HepG2 (cell line): Measurements from ENCODE around the gene MST1. TPM values are rescaled to one million over a fixed set of nuclear protein-coding genes. Genes with fewer than 3 reads are reported as not detected.

ENCODE experiments used
- ATAC-seq: fragments of 200-7000 bp; cut with Tn5 transposase; 3 replicates; pipeline ENCODE4 v1.9.1; 2020; ENCODE audit warnings: mild to moderate bottlenecking, moderate library complexity
- BruUV-seq: library from RNA; stranded (reverse); fragments of 400-500 nt; replicated peaks from 2 replicates; lab custom pipeline; 2021; lab: Mats Ljungman, UMichigan
- CTCF ChIA-PET: fragments of 300-600 bp; formaldehyde crosslinking; extraction: SDS; loops from one replicate; lab custom pipeline; 2021; ENCODE audit warnings: low total read pairs, inconsistent platforms, low intra/inter-chr PET ratio; lab: Yijun Ruan, JAX
- POLR2A ChIA-PET: fragments of 350-600 bp; sonication (Branson Sonifier 250); formaldehyde crosslinking; loops from one replicate; lab custom pipeline; 2020; ENCODE audit warnings: antibody characterized with exemption, inconsistent platforms; lab: Yijun Ruan, JAX
- DNase-seq: peaks from one replicate; pipeline ENCODE4 v3.0.0-alpha.2; 2015; ENCODE audit warnings: low spot score
- FAIRE-seq: peaks from 3 replicates; lab custom pipeline; 2011; peaks lifted over from hg19 to GRCh38; lab: Jason Lieb, UNC
- H2AFZ ChIP-seq: one replicate; pipeline ENCODE4 v1.6.1; 2011; ENCODE audit warnings: low read length, inconsistent platforms
- H3K27ac ChIP-seq: fragments of 300-600 bp; 3 replicates; pipeline ENCODE4 v1.8.0; 2011; ENCODE audit warnings: mixed run types, mild to moderate bottlenecking, mixed read lengths, low read length, inconsistent platforms; ENCODE audit not compliant: insufficient read depth; ENCODE audit errors: extremely low read length
- H3K27me3 ChIP-seq, 2 experiments: fragments of 200-600 bp in 1 of 2; 2 replicates in 1 of 2; 3 replicates in 1 of 2; pipeline versions ENCODE4 v1.6.0 to v1.8.0; 2011; ENCODE audit warnings: low read length in 2 of 2, mild to moderate bottlenecking in 2 of 2, moderate library complexity in 2 of 2, inconsistent platforms in 1 of 2; ENCODE audit not compliant: insufficient read depth in 2 of 2, control insufficient read depth in 1 of 2
- H3K36me3 ChIP-seq, 2 experiments: fragments of 200-600 bp in 1 of 2; replicated peaks in 1 of 2; 2 replicates in 1 of 2; 3 replicates in 1 of 2; pipeline versions ENCODE4 v1.5.1 to v1.8.0; 2011; ENCODE audit warnings: low read length in 2 of 2, inconsistent platforms in 1 of 2; ENCODE audit not compliant: insufficient read depth in 2 of 2, control insufficient read depth in 1 of 2
- H3K4me1 ChIP-seq: 2 replicates; pipeline ENCODE4 v1.5.1; 2012; ENCODE audit warnings: low read length, inconsistent platforms; ENCODE audit not compliant: insufficient read depth
- H3K4me2 ChIP-seq: 2 replicates; pipeline ENCODE4 v1.6.0; 2011; ENCODE audit warnings: low read depth, low read length, inconsistent platforms
- H3K4me3 ChIP-seq, 3 experiments: fragments of 200-600 bp in 1 of 3; sonication (generic), shearing (Covaris generic) in 1 of 3; replicated peaks in 1 of 3; 2 replicates each; pipeline ENCODE4 v1.5.1; 2011 to 2016; ENCODE audit warnings: low read length in 3 of 3, inconsistent platforms in 2 of 3, low read depth in 2 of 3, mild to moderate bottlenecking in 2 of 3, control low read depth in 1 of 3, mixed read lengths in 1 of 3; ENCODE audit not compliant: insufficient read depth in 1 of 3
- H3K79me2 ChIP-seq: one replicate; pipeline ENCODE4 v1.6.1; 2011; ENCODE audit warnings: low read length, inconsistent platforms; ENCODE audit not compliant: insufficient read depth
- H3K9ac ChIP-seq: 2 replicates; pipeline ENCODE4 v1.6.0; 2011; ENCODE audit warnings: mild to moderate bottlenecking, low read depth, low read length, inconsistent platforms; ENCODE audit not compliant: insufficient read depth
- H3K9me3 ChIP-seq: 2 replicates; pipeline ENCODE4 v1.5.1; 2012; ENCODE audit warnings: mild to moderate bottlenecking, low read length
- H4K20me1 ChIP-seq: 2 replicates; pipeline ENCODE4 v1.6.0; 2011; ENCODE audit warnings: inconsistent platforms, mild to moderate bottlenecking, low read length, moderate library complexity; ENCODE audit not compliant: insufficient read depth
- AKAP8 ChIP-seq: sonication (generic); formaldehyde crosslinking; IDR thresholded peaks from 2 replicates; pipeline ENCODE4 v1.5.1; 2020; ENCODE audit warnings: mild to moderate bottlenecking, missing genetic modification reagents
- ARNTL ChIP-seq: sonication (generic); formaldehyde crosslinking; IDR thresholded peaks from 2 replicates; pipeline ENCODE4 v1.4.0; 2020; ENCODE audit warnings: mild to moderate bottlenecking, missing genetic modification reagents
- BRD4 ChIP-seq: sonication (generic); formaldehyde crosslinking; IDR thresholded peaks from 2 replicates; pipeline ENCODE4 v1.4.0; 2020; ENCODE audit warnings: missing genetic modification reagents
- HDAC2 ChIP-seq: sonication (generic); formaldehyde crosslinking; IDR thresholded peaks from 2 replicates; pipeline ENCODE4 v1.4.0; 2020; ENCODE audit warnings: missing genetic modification reagents
- NFATC3 ChIP-seq: sonication (generic); formaldehyde crosslinking; IDR thresholded peaks from 2 replicates; pipeline ENCODE4 v1.5.1; 2020; ENCODE audit warnings: mild to moderate bottlenecking, missing genetic modification reagents
- NFE2 ChIP-seq: sonication (generic); formaldehyde crosslinking; IDR thresholded peaks from 2 replicates; pipeline ENCODE4 v1.4.0; 2020; ENCODE audit warnings: missing genetic modification reagents
- NFE2L2 ChIP-seq: fragments of 150-350 bp; IDR thresholded peaks from 2 replicates; pipeline ENCODE4 v1.6.1; 2014; ENCODE audit warnings: low read length
- NFYC ChIP-seq: IDR thresholded peaks from 2 replicates; pipeline ENCODE4 v1.6.1; 2016; ENCODE audit warnings: missing genetic modification reagents, missing compliant biosample characterization
- TBX3 ChIP-seq: fragments of 450-650 bp; IDR thresholded peaks from 2 replicates; pipeline ENCODE4 v1.6.1; 2017; ENCODE audit warnings: antibody characterized with exemption, mild to moderate bottlenecking, inconsistent platforms, borderline replicate concordance
- TOPORS ChIP-seq: sonication (generic); formaldehyde crosslinking; IDR thresholded peaks from 2 replicates; pipeline ENCODE4 v1.8.0; 2023; ENCODE audit warnings: mild to moderate bottlenecking, missing genetic modification reagents
- YEATS4 ChIP-seq: sonication (generic); formaldehyde crosslinking; IDR thresholded peaks from 2 replicates; pipeline ENCODE4 v1.4.0; 2020; ENCODE audit warnings: missing genetic modification reagents, borderline replicate concordance
- ZNF180 ChIP-seq: sonication (generic); formaldehyde crosslinking; IDR thresholded peaks from 2 replicates; pipeline ENCODE4 v1.4.0; 2020; ENCODE audit warnings: low read depth, missing genetic modification reagents, borderline replicate concordance
- ZNF296 ChIP-seq: sonication (generic); formaldehyde crosslinking; conservative IDR thresholded peaks from 2 replicates; pipeline ENCODE4 v1.5.0; 2020; ENCODE audit warnings: mild to moderate bottlenecking, missing genetic modification reagents
- WGBS: methylation state at CpG from one replicate; pipeline ENCODE4 v1.1.6; 2017; ENCODE audit warnings: low lambda C conversion rate; 5-methylcytosine and 5-hydroxymethylcytosine counted together
- in situ Hi-C: cut with HindIII; loops from 2 replicates; pipeline ENCODE4 v1.10.0; 2017; ENCODE audit warnings: low pct_unique_long_range_greater_than_20kb; ENCODE audit not compliant: extremely low pct_ligation_motif_present
- intact Hi-C: fragments of 100-400 bp; cut with micrococcal nuclease; formaldehyde crosslinking; loops from one replicate; pipeline ENCODE4 v1.10.0; 2022; ENCODE audit not compliant: unreplicated experiment
- polyA plus RNA-seq, 8 experiments: library from polyadenylated mRNA; depleted of rRNA in 3 of 8; stranded (reverse) in 7 of 8; unstranded in 1 of 8; fragments of >200 nt; fragmentation: Illumina TruSeq in 4 of 8; extraction: Trizol in 4 of 8; gene quantifications; 2 replicates each; pipeline versions ENCODE4 v1.2.1 to v1.2.3, GENCODE V29; 2011 to 2016; ENCODE audit warnings: low read depth in 4 of 8, missing spikeins in 1 of 8, mixed read lengths in 1 of 8; ENCODE audit not compliant: insufficient read depth in 1 of 8
- total RNA-seq, 5 experiments: library from RNA; depleted of rRNA; stranded (reverse); fragments of >200 nt; fragmentation: Illumina TruSeq; extraction: Trizol; gene quantifications; 2 replicates each; pipeline ENCODE4 v1.2.3, GENCODE V29; 2016; ENCODE audit warnings: low read depth in 1 of 5
- TF ChIP-seq, protein P1 (sequence below): IDR thresholded peaks from 2 replicates; pipeline ENCODE4 v1.6.1; 2016; ENCODE audit warnings: missing biosample characterization, missing genetic modification reagents, low read depth
- TF ChIP-seq, protein P2 (sequence below): sonication (generic); formaldehyde crosslinking; IDR thresholded peaks from 2 replicates; pipeline ENCODE4 v1.9.0; 2021; ENCODE audit warnings: mild to moderate bottlenecking, missing genetic modification reagents
- TF ChIP-seq, protein P3 (sequence below): sonication (generic); formaldehyde crosslinking; IDR thresholded peaks from 2 replicates; pipeline ENCODE4 v1.8.0; 2022; ENCODE audit warnings: mild to moderate bottlenecking, missing genetic modification reagents; ENCODE audit not compliant: insufficient replicate concordance

The MST1 gene
- total and polyA plus RNA-seq, 2 of the 13 experiments (the other 11 are each of a cell fraction or from before 2014, with no cell fraction given): 189 to 452 TPM

DNA sequence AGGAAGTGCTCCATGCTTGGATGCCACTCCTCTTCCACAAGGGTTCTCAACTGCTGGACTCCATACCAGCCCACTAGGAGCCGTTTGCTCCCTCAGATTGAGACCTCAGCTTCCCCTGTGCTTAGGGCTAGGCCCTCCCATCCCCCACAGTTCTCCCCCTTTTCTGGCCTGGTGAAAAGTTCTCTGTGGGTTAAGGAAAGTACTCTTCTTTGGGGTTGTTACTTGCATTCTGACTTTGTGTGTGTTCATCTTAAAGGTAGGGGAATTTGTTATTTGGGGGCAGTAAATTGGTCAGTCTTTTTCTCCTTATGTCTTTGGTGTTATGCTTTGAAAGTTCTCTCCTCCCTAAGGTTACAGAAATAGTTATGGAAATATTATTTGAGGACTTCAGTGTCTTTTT, 39.1 kb downstream of the MST1 start (continued):
- TF ChIP-seq AKAP8: no peak

DNA sequence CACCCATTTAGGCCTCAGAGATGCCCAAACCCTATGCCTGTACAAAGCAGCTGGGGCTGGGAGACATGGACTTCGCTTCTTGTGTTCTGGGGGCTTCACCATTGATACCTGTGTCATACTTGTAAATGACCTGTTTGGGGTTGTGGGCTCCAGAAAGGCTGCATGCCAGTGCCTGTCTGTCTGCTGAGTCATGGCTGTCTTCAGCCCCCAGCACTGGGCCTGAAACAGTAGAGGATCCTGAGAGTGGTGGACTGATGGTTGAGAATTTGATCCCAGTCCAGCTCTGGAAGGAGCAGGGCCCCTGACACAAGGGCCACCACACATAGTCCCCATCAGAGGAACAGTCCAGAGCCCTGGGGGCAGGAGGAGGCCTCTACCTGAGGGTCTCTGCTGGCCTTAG, 39.7 kb downstream of the MST1 start:
- Histone ChIP-seq H2AFZ (no peak overlapping the region), H3K4me1 (peaks cover 33% of the 10 kb centered on the region), H3K27ac (peak overlapping the region; percentile 44), H3K36me3 (no peaks in the 10 kb centered on the region), H3K9me3 (no peaks in the 10 kb centered on the region), H3K27me3 (no peaks in the 10 kb centered on the region), H3K4me2 (no peak overlapping the region), H3K79me2 (no peaks in the 10 kb centered on the region), H4K20me1 (no peaks in the 10 kb centered on the region), H3K9ac (peak overlapping the region; percentile 22; the same call in 1 of the 2 replicates), H3K4me3 (no peak overlapping the region)
- FAIRE-seq (no peak), ATAC-seq (peak; percentile 12; the same call in 2 of the 3 replicates), DNase-seq (peak; percentile 25)
- POLR2A ChIA-PET: no interaction called here
- in situ Hi-C loops: no loop called here
- intact Hi-C loops: no loop called here
- CTCF ChIA-PET: no interaction called here
- TF ChIP-seq HDAC2 (CRISPR knock-in tag): no peak
- TF ChIP-seq NFYC (CRISPR knock-in tag): no peak
- TF ChIP-seq TOPORS: no peak
- TF ChIP-seq NFATC3 (CRISPR knock-in tag): no peak
- TF ChIP-seq, protein P1, sequence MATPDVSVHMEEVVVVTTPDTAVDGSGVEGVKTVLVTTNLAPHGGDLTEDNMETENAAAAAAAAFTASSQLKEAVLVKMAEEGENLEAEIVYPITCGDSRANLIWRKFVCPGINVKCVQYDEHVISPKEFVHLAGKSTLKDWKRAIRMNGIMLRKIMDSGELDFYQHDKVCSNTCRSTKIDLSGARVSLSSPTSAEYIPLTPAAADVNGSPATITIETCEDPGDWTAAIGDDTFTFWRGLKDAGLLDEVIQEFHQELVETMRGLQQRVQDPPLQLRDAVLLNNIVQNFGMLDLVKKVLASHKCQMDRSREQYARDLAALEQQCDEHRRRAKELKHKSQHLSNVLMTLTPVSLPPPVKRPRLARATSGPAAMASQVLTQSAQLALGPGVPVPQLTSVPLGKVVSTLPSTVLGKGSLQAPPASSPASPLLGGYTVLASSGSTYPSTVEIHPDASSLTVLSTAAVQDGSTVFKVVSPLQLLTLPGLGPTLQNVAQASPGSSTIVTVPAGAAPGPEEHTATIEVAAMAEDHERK (CRISPR knock-in tag): no peak
- no peak for TF ChIP-seq ZNF296 (CRISPR knock-in tag)
- TF ChIP-seq, protein P2, sequence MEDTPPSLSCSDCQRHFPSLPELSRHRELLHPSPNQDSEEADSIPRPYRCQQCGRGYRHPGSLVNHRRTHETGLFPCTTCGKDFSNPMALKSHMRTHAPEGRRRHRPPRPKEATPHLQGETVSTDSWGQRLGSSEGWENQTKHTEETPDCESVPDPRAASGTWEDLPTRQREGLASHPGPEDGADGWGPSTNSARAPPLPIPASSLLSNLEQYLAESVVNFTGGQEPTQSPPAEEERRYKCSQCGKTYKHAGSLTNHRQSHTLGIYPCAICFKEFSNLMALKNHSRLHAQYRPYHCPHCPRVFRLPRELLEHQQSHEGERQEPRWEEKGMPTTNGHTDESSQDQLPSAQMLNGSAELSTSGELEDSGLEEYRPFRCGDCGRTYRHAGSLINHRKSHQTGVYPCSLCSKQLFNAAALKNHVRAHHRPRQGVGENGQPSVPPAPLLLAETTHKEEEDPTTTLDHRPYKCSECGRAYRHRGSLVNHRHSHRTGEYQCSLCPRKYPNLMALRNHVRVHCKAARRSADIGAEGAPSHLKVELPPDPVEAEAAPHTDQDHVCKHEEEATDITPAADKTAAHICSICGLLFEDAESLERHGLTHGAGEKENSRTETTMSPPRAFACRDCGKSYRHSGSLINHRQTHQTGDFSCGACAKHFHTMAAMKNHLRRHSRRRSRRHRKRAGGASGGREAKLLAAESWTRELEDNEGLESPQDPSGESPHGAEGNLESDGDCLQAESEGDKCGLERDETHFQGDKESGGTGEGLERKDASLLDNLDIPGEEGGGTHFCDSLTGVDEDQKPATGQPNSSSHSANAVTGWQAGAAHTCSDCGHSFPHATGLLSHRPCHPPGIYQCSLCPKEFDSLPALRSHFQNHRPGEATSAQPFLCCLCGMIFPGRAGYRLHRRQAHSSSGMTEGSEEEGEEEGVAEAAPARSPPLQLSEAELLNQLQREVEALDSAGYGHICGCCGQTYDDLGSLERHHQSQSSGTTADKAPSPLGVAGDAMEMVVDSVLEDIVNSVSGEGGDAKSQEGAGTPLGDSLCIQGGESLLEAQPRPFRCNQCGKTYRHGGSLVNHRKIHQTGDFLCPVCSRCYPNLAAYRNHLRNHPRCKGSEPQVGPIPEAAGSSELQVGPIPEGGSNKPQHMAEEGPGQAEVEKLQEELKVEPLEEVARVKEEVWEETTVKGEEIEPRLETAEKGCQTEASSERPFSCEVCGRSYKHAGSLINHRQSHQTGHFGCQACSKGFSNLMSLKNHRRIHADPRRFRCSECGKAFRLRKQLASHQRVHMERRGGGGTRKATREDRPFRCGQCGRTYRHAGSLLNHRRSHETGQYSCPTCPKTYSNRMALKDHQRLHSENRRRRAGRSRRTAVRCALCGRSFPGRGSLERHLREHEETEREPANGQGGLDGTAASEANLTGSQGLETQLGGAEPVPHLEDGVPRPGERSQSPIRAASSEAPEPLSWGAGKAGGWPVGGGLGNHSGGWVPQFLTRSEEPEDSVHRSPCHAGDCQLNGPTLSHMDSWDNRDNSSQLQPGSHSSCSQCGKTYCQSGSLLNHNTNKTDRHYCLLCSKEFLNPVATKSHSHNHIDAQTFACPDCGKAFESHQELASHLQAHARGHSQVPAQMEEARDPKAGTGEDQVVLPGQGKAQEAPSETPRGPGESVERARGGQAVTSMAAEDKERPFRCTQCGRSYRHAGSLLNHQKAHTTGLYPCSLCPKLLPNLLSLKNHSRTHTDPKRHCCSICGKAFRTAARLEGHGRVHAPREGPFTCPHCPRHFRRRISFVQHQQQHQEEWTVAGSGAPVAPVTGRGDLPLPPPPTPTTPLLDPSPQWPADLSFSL: no peak
- TF ChIP-seq ZNF180 (CRISPR knock-in tag): no peak
- no peak for TF ChIP-seq ARNTL (CRISPR knock-in tag)
- TF ChIP-seq NFE2L2: peak; percentile 76
- TF ChIP-seq NFE2 (CRISPR knock-in tag): peak; percentile 71; the same call in 1 of the 2 replicates
- no peak for TF ChIP-seq YEATS4 (CRISPR knock-in tag)
- TF ChIP-seq BRD4: no peak
- no peak for TF ChIP-seq TBX3
- TF ChIP-seq, protein P3, sequence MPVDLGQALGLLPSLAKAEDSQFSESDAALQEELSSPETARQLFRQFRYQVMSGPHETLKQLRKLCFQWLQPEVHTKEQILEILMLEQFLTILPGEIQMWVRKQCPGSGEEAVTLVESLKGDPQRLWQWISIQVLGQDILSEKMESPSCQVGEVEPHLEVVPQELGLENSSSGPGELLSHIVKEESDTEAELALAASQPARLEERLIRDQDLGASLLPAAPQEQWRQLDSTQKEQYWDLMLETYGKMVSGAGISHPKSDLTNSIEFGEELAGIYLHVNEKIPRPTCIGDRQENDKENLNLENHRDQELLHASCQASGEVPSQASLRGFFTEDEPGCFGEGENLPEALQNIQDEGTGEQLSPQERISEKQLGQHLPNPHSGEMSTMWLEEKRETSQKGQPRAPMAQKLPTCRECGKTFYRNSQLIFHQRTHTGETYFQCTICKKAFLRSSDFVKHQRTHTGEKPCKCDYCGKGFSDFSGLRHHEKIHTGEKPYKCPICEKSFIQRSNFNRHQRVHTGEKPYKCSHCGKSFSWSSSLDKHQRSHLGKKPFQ (CRISPR knock-in tag): no peak
- no TSS peak for BruUV-seq
- WGBS: 100% methylated on average over 1 of the region's 1 CpG
